RKO (cell line): ENCODE data around the gene SMCP.
A peak's percentile ranks its signal among the peaks of the same experiment; 100 is the strongest.

Experiments
- DNase-seq: peaks from one replicate; pipeline ENCODE4 v3.0.0-alpha.2; 2016; ENCODE audit warnings: low spot score

Gene SMCP

GRCh38 chr1:152886758-152887409 lies 8.8 kb downstream of the SMCP start:
- DNase-seq = no peak

GRCh38 chr1:152888126-152888525 lies 10.0 kb downstream of the SMCP start:
- no peak for DNase-seq

DNA sequence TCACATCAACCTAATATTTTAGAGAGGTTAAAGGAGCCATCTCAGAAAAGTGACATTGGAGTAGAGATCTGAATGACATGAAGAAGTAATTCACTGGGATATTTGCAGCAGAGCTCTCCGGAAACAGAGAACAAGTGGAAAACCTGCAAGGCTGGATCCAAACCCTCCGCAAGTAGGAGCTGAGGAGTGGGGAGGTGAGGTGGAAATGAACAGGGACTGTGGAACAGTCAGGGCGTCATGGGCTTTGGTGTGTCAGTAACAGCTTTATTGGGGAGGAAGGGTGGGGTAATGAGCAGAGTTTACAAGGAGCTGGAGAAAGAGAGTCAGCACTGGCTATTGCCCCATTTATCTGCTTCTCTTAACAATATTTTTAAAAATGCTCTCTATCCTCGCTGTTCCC lies 20.9 kb downstream of the SMCP start:
- no peak for DNase-seq

GRCh38 chr1:152899883-152900282 lies 21.8 kb downstream of the SMCP start:
- DNase-seq = no peak

DNA sequence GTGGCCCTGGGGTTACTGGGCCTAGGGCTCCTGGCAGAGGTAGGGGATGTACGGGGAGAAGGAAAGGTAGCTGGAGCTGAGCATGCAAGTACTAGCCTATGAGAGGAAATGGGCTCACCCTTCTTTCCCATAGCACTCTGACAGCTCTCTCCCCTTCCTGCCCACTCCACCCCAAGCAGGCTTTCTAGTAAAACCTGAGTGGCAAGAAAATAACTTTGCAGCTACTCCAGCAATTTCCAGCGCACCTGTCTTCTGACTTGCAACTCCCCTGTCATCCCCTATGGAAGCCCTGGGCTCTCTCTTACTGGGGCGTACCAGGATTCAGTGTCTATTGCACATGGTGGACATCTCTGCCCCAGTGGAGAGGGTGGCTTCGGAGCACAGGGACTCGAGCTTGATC lies 23.5 kb downstream of the SMCP start:
- no peak for DNase-seq

GRCh38 chr1:152902636-152903035 lies 24.5 kb downstream of the SMCP start:
- DNase-seq = no peak

- DNase-seq = no peak
These were observed 26.7 kb downstream of the SMCP start for GRCh38 chr1:152904688-152905440.

DNA sequence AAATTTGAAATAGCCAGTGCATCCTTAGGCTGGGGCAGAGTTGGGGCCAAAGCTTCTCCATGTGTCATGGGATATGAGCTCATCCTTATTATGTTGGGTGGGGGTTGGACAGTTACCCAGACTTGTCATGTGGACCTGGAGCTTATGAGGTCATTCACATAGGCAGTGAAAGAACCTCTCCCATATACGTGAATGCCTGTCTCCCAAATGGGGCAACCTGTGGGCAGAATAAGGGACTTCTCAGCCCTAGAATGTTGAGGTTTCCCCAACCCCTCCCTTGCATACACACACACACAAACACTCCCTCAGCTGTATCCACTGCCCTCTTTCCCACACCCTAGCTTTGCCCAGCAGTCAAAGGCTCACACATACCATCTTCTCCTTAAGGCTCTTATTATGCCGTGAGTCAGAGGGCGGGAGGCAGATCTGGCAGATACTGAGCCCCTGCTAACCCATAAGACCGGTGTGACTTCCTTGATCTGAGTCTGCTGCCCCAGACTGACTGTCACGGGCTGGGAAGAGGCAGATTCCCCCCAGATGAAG lies 28.0 kb downstream of the SMCP start:
- DNase-seq = peak; percentile 45

- DNase-seq = no peak
These were observed 29.8 kb downstream of the SMCP start, which contains the start of gene IVL for GRCh38 chr1:152907686-152908601. Gene IVL, plus strand, starts transcription at chr1:152908546. Its CDS starts 1,252 bp downstream, at chr1:152909798.

- no peak for DNase-seq
These were observed 31.1 kb downstream of the SMCP start for GRCh38 chr1:152909206-152909605.

GRCh38 chr1:152912471-152912870 lies 34.3 kb downstream of the SMCP start:
- DNase-seq = no peak

DNA sequence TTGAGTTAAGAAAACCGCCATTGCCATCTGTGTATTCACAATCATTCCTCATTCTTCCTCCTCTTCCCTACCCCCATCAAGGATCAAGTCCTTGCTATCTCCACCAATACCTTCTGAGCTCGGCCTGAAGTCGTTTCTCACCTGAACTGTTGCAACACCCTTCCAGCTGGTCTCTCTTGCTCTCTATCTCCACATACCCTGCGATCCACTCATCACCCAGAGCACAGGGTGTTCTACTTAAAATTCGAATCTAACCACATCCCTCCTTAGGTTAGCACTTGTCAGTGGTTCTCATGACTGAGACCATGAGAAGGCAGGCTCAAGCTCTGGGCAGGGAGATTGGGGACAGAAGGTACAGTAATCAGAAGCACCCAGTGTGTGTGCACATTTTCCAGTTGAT lies 34.8 kb downstream of the SMCP start:
- no peak for DNase-seq

GRCh38 chr1:152917794-152918193 lies 39.7 kb downstream of the SMCP start:
- peak; percentile 56 for DNase-seq

- DNase-seq = no peak
These were observed 40.9 kb downstream of the SMCP start for GRCh38 chr1:152919071-152919470.

DNA sequence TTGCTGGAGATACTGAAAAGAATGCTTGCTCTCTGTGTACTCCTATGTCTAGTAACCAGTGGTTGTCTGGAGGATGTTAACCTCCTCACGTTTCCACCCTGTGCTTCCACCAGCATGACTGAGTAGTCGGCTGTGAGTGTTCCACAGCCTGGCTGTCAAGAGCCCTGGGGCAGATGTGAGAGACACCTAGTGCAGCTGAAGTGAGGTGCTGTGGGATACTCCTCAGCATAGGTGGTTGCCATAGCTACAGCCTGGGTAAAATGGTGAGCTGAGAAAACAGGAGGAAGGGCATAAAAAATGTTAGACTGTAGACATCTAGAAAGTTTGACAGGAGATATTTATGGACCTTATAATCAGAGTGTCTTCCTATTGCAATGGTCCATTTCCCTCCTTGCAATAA lies 46.1 kb downstream of the SMCP start:
- no peak for DNase-seq

DNA sequence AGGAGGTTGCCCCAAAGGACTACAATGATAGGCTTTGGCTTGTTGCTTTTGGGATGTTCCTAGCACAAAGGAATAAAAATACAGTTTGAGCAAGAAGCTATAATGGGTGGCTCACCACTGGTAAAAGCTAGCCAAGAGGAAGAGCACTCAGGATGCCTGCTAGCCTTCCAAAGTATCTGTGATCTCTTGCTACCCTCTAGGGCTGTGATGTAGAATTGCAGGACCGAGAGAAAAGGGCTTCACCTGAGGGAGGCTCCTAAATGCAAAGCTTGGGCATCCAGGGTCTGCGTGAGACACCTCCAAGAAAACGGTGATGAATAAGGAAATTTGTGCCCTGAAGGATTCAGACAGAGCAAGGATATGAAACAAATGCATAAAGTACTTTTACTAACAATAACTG lies 48.0 kb downstream of the SMCP start:
- peak; percentile 46 for DNase-seq

DNA sequence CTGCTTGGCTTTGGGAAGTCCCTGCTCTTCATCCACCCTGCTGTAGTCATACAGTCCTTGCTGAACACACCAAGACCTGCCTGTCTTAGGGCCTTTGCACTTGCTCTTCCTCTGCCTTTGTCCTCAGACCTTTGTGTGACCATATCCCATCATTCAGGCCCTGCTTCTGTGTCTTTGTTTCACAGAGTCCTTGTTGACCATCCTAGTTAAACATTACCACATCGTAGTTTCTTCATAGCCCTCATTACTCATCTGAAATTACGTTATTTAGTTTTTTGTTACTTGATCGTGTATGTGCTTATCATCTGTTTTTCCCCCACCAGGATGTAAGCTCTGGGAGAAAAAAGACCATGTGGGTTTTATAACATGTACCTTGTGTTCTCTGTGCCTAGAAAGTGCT lies 50.5 kb downstream of the SMCP start:
- DNase-seq = no peak

GRCh38 chr1:152932170-152932811 lies 54.2 kb downstream of the SMCP start:
- no peak for DNase-seq

DNA sequence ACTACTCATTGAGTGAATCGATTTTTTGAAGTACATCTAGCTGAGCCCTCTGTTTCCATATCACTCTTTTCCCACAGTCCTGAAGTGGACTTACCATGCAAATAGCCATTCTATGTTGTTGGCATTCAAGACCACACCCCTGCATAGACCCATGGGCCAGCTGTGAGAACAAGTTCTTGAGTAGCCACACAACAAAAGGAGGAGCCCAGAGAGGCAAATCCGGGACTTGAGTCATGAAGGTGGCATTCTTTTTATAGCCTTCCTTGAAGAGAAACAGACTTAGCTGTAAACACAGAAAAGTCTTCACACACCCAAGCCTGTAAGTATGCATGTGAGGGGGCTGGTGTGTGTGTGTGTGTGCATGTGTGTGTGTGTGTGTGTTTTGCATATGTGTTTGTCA lies 55.1 kb downstream of the SMCP start:
- no peak for DNase-seq
